HT-29 (cell line): Measurements from ENCODE around the gene YWHAE. TPM values are rescaled to one million over a fixed set of nuclear protein-coding genes. Genes with fewer than 3 reads are reported as not detected.
"Not testable (repeated sequence)": the region's sequence is repeated elsewhere in the genome, so short reads cannot be mapped to it uniquely, and the experiment has no call there.

ENCODE experiments used
- DNase-seq: peaks from one replicate; pipeline ENCODE4 v3.0.0-alpha.2; 2015; ENCODE audit warnings: low spot score
- total RNA-seq: library from RNA; depleted of rRNA; stranded (reverse); fragments of >200 nt; shearing (Covaris generic); gene quantifications from 2 replicates; pipeline ENCODE4 v1.2.3, GENCODE V29; 2014

Gene YWHAE
- total RNA-seq, 1 experiment from 2014 or later, result 190 TPM

DNA sequence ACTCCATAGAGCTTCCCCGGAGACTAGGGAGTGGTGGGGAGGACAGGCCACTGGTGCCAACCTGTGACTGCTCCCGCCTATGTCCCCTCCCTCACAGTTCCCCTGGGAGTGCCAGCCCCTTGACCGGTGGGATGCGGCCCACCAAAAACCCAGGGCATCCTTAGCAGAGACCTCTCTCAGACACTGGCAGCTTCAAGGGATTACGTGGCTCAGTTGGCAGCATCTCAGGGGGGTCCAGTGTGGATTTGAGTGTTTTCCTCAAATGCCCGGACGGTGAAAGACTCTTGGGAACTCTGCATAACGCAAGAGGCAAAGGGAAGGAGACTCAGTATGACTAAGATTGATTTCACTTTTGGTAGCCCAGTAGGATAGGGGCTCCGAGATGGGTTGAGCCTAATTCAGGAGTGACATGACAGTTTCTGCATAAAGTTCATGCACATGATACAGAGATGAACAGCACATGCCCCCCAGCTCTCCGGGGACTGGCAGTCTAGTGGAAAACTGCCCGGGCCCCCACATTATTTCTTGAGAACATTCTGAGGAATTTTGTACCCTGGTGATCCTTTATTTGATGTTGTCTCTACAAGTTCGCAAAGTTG is 70.2 kb downstream of the YWHAE start:
- DNase-seq, result no peak

DNA sequence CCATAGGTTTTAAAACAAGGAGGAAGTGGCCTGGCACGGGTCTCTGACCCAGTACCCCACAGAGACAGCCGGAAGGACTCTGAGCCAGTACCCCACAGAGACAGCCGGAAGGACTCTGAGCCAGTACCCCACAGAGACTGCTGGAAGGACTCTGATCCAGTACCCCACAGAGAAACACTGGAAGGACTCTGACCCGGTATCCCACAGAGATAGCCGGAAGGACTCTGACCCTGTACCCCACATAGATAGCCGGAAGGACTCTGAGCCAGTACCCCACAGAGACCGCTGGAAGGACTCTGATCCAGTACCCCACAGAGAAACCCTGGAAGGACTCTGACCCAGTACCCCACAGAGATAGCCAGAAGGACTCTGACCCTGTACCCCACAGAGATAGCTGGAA is 71.6 kb downstream of the YWHAE start:
- no peak for DNase-seq

DNA sequence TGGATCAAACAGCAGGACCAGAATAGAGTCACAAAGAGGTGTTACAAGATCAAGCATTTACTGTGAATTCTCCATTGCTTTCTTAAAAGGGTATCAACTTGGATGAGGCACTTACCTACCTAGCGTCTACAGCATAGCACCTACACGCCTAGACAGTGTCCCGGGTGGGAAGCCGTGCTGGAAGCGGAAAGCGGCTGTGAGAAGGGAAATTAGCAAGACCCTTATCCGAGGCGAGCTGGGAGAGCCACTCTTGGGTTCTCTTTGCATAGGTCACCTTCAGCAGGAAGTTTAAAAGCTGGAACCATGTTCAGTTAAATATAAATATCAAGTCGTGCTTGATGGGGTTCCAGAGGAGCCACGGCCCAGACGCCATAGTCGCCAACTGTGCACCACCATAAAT is 74.3 kb downstream of the YWHAE start:
- no peak for DNase-seq

DNA sequence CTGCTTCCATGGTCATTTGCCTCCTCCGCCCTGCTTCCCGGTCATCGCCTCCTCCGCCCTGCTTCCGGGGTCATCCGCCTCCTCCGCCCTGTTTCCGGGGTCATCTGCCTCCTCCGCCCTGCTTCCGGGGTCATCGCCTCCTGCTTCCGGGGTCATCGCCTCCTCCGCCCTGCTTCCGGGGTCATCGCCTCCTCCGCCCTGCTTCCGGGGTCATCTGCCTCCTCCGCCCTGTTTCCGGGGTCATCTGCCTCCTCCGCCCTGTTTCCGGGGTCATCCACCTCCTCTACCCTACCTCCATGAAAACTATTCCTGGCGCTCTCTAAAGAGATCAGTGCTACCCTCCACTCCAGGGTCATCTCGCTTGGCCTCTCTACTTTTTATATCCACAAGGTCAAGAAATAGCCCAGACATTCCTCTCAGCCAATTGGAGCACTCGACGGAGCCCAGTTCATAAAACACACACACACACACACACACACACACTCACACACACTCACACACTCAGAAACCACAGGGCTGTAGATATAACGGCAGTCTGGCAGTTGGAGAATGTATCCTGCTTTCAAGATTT is 75.7 kb downstream of the YWHAE start:
- no peak for DNase-seq

DNA sequence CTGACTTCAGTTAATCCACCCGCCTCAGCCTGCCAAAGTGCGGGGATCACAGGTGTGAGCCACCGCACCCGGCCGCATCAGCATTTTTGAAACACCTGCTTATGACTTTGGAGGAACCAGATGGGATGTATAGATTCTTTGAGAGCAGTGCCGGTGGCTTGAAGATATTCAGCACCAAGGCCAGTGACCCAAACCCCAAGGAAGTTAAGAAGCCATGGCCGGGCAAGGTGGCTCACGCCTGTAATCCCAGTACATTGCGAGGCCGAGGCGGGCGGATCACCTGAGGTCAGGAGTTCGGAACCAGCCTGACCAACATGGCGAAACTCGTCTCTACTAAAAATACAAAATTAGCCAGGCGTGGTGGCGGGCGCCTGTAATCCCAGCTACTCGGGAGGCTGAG is 76.7 kb downstream of the YWHAE start:
- no peak for DNase-seq

DNA sequence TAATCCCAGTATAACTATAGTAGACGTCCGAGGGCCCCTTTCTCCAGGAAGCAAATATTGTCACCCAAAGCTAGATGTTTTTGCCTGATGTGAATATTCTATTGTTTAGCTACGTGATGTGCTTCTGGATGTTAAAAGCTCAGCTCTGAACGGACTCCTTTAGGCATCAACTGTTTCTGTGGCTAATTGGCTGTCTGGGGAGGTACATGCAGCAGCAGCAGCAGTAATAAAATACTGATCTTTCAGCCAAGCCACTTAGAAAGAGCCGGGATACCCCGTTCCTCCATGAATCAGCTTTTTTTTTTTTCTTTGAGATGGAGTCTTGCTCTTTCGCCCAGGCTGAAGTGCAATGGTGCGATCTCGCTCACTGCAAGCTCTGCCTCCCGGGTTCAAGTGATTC is 77.5 kb downstream of the YWHAE start:
- DNase-seq, result no peak

DNA sequence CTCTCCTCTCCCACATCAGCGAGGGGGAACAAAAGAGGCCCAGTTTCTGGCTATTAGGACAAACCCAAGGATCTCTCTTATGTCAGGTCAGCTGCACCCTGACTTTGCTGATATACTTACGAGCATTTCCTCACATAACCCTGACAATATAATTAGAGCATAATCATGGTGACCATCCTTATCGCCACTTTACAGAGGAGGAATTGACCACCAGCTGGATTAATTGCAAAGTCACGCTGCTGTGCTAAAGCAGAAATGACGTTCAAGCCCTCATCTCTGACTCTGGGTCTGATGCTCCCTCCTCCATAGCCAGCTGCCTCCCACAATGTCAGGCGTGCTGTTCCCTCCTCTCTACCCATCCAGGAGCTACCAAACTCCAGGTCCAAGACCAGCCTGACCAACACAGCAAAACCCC is 78.0 kb downstream of the YWHAE start:
- DNase-seq, result no peak

DNA sequence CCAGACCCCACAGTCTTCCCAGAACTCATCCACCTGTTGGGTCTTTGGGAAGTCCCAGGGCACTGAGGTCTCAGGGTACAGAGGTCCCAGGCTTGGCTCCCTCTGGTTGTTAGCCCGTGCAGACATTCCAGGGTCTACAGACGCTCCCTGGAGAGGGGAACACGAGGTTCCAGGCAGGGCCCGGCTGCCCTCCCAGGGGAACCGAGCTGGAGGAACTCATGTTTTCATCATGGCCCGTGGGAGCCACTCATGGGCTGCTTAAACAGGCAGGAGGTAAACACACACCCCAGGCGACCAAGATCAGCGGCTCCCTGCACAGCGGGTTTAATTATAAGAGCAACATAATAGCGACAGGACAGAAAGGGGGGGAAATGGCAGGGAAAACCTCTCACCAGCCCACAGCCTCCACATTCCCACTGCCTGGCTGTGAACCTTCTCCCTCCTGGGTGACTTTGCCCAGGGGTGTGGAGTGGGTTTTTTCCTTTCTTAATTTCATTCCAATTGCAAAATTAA is 84.1 kb downstream of the YWHAE start:
- no peak for DNase-seq

DNA sequence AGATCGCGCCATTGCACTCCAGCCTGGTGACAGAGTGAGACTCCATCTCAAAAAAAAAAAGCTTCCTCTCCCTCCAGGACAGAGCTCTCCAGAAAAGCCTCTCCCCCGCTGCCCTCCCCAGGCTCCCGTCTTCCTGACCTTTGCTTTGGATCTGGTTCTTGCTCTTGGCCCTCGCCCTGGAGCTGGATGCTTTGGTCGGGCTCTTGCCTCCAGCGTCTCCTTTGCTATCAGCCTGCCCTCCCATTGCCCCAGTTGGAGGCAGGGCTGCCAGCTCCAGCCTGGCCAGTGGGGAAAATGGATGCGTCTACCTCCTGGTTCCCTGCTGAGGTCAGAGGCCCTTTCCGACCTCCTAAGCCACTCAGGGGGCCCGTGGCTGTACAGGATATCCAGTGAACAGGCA is 84.6 kb downstream of the YWHAE start:
- no peak for DNase-seq

DNA sequence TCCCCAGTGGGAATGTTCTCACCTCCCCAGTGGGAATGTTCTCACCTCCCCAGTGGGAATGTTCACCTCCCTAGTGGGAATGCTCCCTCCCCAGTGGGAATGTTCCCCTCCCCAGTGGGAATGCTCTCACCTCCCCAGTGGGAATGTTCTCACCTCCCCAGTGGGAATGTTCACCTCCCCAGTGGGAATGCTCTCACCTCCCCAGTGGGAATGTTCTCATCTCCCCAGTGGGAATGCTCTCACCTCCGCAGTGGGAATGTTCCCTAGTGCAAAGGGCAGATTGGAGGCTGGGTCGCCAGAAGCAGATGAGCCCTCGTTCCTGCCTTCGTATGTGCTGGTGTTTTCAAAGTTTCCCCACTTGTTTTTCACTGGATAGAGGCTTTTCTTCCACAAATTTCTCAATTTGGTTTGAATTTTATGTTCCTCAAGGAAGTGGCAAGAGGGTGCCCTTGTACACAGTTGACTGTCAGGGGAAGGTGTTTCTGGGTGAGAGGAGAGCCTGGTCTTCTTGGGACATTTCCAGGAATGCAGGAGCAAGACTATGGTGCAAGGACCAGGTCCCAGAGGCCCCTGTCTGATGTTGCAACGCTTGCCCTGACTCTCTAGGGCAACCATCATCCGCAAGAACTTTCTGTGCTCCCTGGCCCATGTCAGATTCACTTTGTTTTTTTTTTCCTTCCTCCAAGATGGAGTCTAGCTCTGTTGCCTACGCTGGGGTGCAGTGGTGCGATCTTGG is 86.6 kb downstream of the YWHAE start:
- DNase-seq, result no peak

DNA sequence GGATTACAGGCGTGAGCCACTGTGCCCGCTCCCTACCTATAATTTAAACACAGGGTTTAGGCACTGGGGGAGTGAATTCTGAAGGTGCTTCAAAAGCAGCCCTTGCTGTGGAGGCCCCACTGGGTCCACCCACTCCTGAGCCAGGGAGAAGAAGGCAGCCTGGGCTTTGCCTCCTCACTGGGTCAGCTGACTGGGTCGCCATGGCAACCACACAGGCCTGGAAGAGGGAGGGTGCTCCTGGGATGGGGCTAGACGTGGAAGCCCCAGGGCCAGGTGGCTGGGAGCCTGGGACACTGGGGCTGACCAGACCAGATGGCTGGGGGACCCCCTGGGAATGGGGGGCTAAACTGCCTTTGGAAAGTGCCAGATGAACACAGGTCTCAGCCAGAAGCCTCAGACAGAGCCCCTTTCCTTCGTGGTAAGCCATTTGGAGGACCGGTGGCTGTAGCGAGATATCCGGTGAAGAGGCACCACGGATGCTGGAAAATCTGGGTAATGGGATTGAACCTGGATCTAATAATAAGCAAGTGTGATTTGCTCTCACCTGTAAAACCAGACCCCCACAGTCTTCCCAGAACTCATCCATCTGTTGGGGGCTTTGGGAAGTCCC is 87.7 kb downstream of the YWHAE start:
- no peak for DNase-seq

DNA sequence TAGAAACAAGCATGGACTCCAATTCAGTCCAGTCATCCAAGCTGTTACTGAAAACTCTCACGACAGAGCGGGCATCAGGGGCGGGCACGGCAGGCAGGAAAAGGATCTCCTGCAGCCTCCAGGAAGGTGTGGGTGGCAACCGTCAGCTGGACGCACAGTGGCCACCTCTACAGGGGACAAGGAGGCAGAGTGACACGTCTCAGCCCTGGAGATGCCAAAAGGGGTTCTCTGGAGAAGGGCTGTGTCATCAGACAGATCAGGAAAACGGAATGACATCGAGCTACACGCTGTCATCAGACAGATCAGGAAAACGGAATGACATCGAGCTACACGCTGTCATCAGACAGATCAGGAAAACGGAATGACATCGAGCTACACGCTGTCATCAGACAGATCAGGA is 92.2 kb downstream of the YWHAE start:
- DNase-seq, result not testable (repeated sequence)

DNA sequence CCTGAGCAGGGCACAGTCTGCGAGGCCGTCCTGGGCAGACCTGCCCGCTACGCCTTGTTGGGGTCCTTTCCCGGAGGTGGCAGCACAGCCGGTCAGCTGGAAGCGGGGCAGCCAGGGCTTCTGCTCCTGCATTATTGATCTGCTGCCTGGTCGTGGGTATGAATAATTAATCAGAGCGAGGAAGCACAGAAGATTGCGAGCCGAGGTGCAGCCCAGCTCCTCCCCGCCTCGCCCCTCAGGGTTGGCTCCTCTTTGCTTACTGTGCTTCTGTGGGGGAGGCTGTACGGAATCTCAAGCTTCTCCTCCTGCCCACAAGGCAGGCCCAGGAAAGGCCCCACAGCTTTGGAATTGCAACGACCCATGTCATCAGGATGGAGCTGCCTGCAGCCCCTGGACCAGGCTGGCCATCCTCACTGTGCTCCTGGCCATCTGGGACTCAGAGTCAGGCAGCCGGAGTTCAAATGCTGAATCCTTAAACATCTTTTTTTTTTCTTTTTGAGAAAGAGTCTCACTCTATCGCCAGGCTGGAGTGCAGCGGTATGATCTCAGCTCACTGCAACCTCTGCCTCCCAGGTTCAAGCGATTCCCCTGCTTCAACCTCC is 95.0 kb downstream of the YWHAE start:
- DNase-seq, result no peak

DNA sequence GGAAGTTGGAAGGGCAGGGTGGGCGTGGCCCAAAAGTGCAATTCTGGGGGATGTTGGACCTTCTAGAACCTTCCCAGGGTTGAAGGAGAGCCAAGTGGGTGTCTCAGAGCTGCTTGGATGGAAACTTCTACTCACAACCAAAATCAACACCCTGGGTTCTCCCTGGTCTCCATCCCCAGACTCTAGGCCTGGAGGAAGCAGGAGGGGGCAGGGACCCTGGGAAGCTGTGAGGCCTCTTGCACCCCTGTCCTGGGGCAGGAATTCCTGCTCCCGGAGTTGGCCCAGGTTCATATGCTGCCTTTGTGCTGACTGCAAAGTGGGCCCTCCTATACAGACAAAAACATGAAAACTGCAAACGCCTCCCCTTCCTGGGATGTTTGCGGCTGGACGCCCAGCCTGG is 95.5 kb downstream of the YWHAE start:
- DNase-seq, result no peak

DNA sequence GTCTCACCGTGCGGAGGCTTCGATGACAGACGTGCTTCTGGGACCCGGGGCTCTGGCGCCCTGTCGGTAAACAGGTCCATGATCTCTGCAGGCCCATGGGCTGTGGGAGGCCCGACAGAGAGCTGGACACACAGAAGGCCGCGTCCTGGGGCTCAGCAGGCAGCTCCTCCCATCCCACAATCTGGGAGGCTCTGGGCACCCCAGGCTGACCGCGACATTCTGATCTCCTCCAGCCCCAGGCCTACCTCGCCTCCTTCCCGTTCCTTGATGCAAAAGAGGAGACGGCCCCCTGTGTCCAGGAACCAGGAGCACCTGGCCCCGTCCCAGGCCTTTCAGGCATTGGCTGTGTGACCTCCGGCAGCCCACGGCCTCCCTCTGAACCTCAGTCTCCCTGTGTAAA is 97.3 kb downstream of the YWHAE start:
- no peak for DNase-seq

DNA sequence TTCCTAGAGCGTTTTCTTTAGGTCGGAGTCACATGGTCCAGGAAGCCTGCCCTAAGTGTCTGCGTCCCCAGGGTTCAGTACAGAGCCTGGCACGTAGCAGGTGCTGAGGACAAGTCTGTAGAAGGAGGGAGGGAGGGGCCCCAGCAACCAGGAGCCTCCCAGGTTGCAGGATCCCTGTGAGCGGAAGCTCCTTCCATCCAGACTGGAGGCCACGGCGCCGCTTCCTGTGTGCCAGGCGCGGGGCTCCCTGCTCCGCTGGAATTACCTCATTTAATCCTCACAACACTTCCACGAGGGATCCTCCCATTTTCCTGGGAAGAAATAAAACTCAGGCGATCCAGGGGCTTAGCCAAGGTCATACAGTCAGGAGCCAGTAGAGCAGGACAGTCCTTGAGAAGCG is 98.5 kb downstream of the YWHAE start:
- DNase-seq, result no peak

DNA sequence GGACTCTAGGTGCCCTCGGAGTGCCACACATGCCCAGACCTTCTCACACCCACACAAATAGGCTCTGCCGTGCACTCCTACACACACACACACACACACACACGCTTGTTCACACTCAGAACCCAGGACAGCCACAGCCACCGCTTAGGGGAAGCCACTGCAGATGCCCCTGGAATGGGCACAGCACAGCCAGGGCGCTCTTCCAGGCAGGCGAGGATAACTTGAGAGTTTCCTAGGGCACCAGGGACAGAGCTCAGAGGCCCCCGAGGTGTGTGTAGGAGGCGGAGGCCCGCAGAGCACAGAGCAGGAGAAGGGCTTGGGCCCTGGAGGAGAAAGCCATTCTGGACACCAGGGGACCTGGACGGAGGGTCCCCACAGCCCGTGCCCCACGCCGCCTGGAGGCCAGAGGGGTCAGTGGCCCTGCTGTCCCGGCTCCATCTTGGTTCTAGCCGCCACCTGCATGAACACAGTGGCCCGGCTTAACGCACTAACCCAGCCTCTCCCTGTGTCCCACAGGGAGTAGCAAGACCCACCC is 99.6 kb downstream of the YWHAE start:
- DNase-seq, result no peak

DNA sequence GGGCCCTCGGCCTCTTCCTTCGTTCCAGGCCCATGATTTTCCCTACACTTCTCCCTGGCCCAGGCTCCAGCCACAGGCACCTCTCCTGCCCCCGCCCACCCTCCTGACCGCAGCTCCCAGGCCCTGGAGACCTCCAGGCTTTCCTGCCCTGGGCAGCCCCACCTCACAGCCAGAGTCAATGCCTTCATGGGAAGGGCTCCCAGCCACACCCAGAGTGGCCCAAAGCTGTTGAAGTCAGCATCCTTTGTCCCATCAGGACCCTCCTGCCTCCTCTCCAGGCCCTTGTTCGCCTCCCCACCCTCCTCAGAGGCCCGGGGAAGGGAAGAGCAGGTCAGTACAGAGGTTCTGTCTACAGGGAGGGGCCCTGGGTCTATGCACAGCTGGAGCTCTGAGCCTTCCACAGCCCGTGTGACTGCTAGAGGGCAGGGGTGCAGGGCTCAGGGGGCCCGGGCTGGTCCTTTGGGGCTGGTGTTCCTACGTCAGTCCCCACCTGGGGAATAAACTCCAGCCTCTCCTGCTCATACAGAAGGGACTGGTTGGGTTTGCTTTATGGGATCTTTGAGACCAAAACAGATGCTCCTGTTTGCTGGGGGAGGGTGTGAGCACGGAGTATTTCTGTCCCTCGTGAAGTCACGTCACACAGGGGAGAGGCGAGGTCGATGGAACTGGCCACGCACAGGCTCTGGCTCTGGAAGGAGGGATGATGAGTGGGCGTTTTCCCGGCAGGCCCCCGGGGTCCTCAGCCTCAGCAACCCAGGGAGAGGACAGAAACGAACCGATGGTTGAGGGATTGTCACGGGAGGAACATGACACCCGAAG is 100.3 kb downstream of the YWHAE start:
- no peak for DNase-seq

DNA sequence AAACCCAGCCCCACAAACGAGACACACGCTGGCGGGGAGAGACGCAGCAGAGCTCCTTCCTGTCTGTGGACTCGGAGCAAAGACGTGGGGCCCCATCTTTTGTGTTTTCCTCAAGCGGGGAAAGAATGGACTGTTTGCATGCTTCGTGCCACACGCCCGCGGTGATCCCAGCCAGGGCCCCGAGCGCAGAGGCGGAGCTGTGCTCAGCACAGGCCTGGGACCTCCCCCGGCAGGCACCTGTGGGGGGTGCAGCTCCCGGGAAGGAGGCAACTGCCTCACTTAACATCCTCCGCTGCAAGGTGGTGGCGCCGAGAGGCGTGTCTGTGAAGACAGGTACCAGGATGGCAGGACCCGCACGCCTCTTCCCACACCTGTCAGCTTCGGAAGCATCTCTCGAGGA is 101.4 kb downstream of the YWHAE start:
- DNase-seq, result no peak
